ENCODE data around the gene PPP1R37.

Gene PPP1R37

GRCh38 chr19:45151821-45152503, 59.0 kb downstream of the PPP1R37 start:
- in situ Hi-C loops (cut with MboI; ENCODE audit: low sequenced_read_pairs), result no loop called here

GRCh38 chr19:45152504-45153338, 59.7 kb downstream of the PPP1R37 start:
- in situ Hi-C loops (cut with MboI; ENCODE audit: low sequenced_read_pairs), result no loop called here

- in situ Hi-C loops (cut with MboI; ENCODE audit: low sequenced_read_pairs), result no loop called here
Measured at GRCh38 chr19:45153339-45154063, 60.5 kb downstream of the PPP1R37 start.

GRCh38 chr19:45154064-45154827, 61.3 kb downstream of the PPP1R37 start:
- in situ Hi-C loops (cut with MboI; ENCODE audit: low sequenced_read_pairs), result no loop called here

- in situ Hi-C loops (cut with MboI; ENCODE audit: low sequenced_read_pairs), result no loop called here
Measured at GRCh38 chr19:45156011-45156630, 63.1 kb downstream of the PPP1R37 start.

GRCh38 chr19:45156751-45157150, 63.8 kb downstream of the PPP1R37 start:
- in situ Hi-C loops (cut with MboI; ENCODE audit: low sequenced_read_pairs), result no loop called here

- in situ Hi-C loops (cut with MboI; ENCODE audit: low sequenced_read_pairs), result no loop called here
Measured at GRCh38 chr19:45158503-45159209, 65.7 kb downstream of the PPP1R37 start.

GRCh38 chr19:45159210-45159970, 66.4 kb downstream of the PPP1R37 start:
- in situ Hi-C loops (cut with MboI; ENCODE audit: low sequenced_read_pairs), result no loop called here

GRCh38 chr19:45159971-45160324, 67.0 kb downstream of the PPP1R37 start:
- in situ Hi-C loops (cut with MboI; ENCODE audit: low sequenced_read_pairs), result no loop called here

GRCh38 chr19:45160870-45161737, 68.1 kb downstream of the PPP1R37 start, which contains the start of gene NKPD1:
Gene NKPD1, minus strand, starts transcription at chr19:45160982. Its CDS starts 832 bp downstream, at chr19:45160150.
- in situ Hi-C loops (cut with MboI; ENCODE audit: low sequenced_read_pairs), result no loop called here

GRCh38 chr19:45161738-45162607, 69.0 kb downstream of the PPP1R37 start:
- in situ Hi-C loops (cut with MboI; ENCODE audit: low sequenced_read_pairs), result no loop called here

- in situ Hi-C loops (cut with MboI; ENCODE audit: low sequenced_read_pairs), result no loop called here
Measured at GRCh38 chr19:45162608-45163143, 69.7 kb downstream of the PPP1R37 start.

- in situ Hi-C loops (cut with MboI; ENCODE audit: low sequenced_read_pairs), result no loop called here
Measured at GRCh38 chr19:45163156-45163555, 70.2 kb downstream of the PPP1R37 start.

- in situ Hi-C loops (cut with MboI; ENCODE audit: low sequenced_read_pairs), result no loop called here
Measured at GRCh38 chr19:45163751-45164460, 70.9 kb downstream of the PPP1R37 start.

- in situ Hi-C loops (cut with MboI; ENCODE audit: low sequenced_read_pairs), result no loop called here
Measured at GRCh38 chr19:45164577-45165335, 71.8 kb downstream of the PPP1R37 start.

Measured in HL-60/S4 (cell line).